Endothelial cell of umbilical vein (primary cell): ENCODE measurements around the gene ABAT.

Experiments
- FOS ChIP-seq: IDR thresholded peaks from 2 replicates; pipeline ENCODE4 v1.6.1; 2011; ENCODE audit warnings: mild to moderate bottlenecking, low read length, moderate library complexity, borderline replicate concordance; ENCODE audit not compliant: insufficient read depth
- MYC ChIP-seq: IDR thresholded peaks from one replicate; pipeline ENCODE4 v1.6.1; 2011; ENCODE audit warnings: mild to moderate bottlenecking, low read depth, low read length
- POLR2A ChIP-seq: IDR thresholded peaks from 2 replicates; pipeline ENCODE4 v1.6.1; 2012; ENCODE audit warnings: low read depth, mild to moderate bottlenecking, control low read depth, low read length
- TF ChIP-seq, protein P1 (sequence below), 2 donors: IDR thresholded peaks; 1 replicate in 1 of 2; 2 replicates in 1 of 2; pipeline ENCODE4 v1.5.1; 2011; ENCODE audit warnings: low read length in 2 of 2, mild to moderate bottlenecking in 2 of 2, moderate library complexity in 2 of 2, control low read depth in 1 of 2, inconsistent platforms in 1 of 2, low read depth in 1 of 2; ENCODE audit not compliant: insufficient read depth in 1 of 2; ENCODE audit errors: extremely low read depth in 1 of 2

GRCh38 chr16:8785408-8785807 is 111.0 kb downstream of the ABAT start:
- TF ChIP-seq, protein P1, sequence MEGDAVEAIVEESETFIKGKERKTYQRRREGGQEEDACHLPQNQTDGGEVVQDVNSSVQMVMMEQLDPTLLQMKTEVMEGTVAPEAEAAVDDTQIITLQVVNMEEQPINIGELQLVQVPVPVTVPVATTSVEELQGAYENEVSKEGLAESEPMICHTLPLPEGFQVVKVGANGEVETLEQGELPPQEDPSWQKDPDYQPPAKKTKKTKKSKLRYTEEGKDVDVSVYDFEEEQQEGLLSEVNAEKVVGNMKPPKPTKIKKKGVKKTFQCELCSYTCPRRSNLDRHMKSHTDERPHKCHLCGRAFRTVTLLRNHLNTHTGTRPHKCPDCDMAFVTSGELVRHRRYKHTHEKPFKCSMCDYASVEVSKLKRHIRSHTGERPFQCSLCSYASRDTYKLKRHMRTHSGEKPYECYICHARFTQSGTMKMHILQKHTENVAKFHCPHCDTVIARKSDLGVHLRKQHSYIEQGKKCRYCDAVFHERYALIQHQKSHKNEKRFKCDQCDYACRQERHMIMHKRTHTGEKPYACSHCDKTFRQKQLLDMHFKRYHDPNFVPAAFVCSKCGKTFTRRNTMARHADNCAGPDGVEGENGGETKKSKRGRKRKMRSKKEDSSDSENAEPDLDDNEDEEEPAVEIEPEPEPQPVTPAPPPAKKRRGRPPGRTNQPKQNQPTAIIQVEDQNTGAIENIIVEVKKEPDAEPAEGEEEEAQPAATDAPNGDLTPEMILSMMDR (IDR thresholded peaks at IDR 0.05; ENCODE audit: extremely low read depth in 1 of 2, insufficient read depth in 1 of 2, low read depth in 1 of 2, low read length in 2 of 2) = no peak
- no peak for TF ChIP-seq POLR2A
- TF ChIP-seq MYC = no peak
- TF ChIP-seq FOS = no peak
